ENCODE measurements around the gene UGT8. TPM values are rescaled to one million over a fixed set of nuclear protein-coding genes. Genes with fewer than 3 reads are reported as not detected.
A peak's percentile ranks its signal among the peaks of the same experiment; 100 is the strongest.

UGT8 gene
- total RNA-seq, 1 donor from 2014 or later = 6.3 TPM

GRCh38 chr4:114600672-114601071 is 2.1 kb downstream of the UGT8 start:
- TF ChIP-seq CTCF (conservative IDR thresholded peaks at IDR 0.05) = no peak
- peaks cover 44% of the 10 kb centered on the region for H3K27me3 Mint-ChIP-seq (ENCODE audit: low read depth)
- DNase-seq (ENCODE audit: low read depth, low spot score) = no peak
- no peak overlapping the region for H3K27ac Mint-ChIP-seq (ENCODE audit: unreplicated experiment)
- peak overlapping the region; percentile 90 for H3K4me3 Mint-ChIP-seq
- H3K36me3 Mint-ChIP-seq (ENCODE audit: low read depth) = peaks cover 4% of the 10 kb centered on the region
- peaks cover 13% of the 10 kb centered on the region for H3K4me1 Mint-ChIP-seq
- H3K9me3 Mint-ChIP-seq = no peaks in the 10 kb centered on the region

- no peaks in the 10 kb centered on the region for H3K9me3 Mint-ChIP-seq
- no peak overlapping the region for H3K4me3 Mint-ChIP-seq
- DNase-seq (ENCODE audit: low read depth, low spot score) = no peak
- H3K27me3 Mint-ChIP-seq (ENCODE audit: low read depth) = peaks cover 36% of the 10 kb centered on the region
- no peak overlapping the region for H3K27ac Mint-ChIP-seq (ENCODE audit: unreplicated experiment)
- TF ChIP-seq CTCF (conservative IDR thresholded peaks at IDR 0.05) = no peak
- peaks cover 13% of the 10 kb centered on the region for H3K4me1 Mint-ChIP-seq
- no peaks in the 10 kb centered on the region for H3K36me3 Mint-ChIP-seq (ENCODE audit: low read depth)
These were observed 2.9 kb downstream of the UGT8 start for GRCh38 chr4:114601304-114602052.

- no peak overlapping the region for H3K27ac Mint-ChIP-seq (ENCODE audit: unreplicated experiment)
- no peak overlapping the region for H3K4me3 Mint-ChIP-seq
- no peaks in the 10 kb centered on the region for H3K36me3 Mint-ChIP-seq (ENCODE audit: low read depth)
These were observed 4.9 kb downstream of the UGT8 start for GRCh38 chr4:114603497-114603896.

GRCh38 chr4:114606245-114606644 is 7.6 kb downstream of the UGT8 start:
- H3K4me1 Mint-ChIP-seq = no peaks in the 10 kb centered on the region
- H3K36me3 Mint-ChIP-seq (ENCODE audit: low read depth) = no peaks in the 10 kb centered on the region
- H3K9me3 Mint-ChIP-seq = no peaks in the 10 kb centered on the region
- DNase-seq (ENCODE audit: low read depth, low spot score) = no peak
- H3K27me3 Mint-ChIP-seq (ENCODE audit: low read depth) = no peaks in the 10 kb centered on the region
- no peak for TF ChIP-seq CTCF (conservative IDR thresholded peaks at IDR 0.05)
- no peak overlapping the region for H3K27ac Mint-ChIP-seq (ENCODE audit: unreplicated experiment)
- no peak overlapping the region for H3K4me3 Mint-ChIP-seq

More at GRCh38 chr4:114603497-114603896, 4.9 kb downstream of the UGT8 start:
- no peak for DNase-seq (ENCODE audit: low read depth, low spot score)
- H3K9me3 Mint-ChIP-seq = no peaks in the 10 kb centered on the region
- H3K27me3 Mint-ChIP-seq (ENCODE audit: low read depth) = peaks cover 24% of the 10 kb centered on the region
- peaks cover 13% of the 10 kb centered on the region for H3K4me1 Mint-ChIP-seq
- TF ChIP-seq CTCF (conservative IDR thresholded peaks at IDR 0.05) = no peak

- H3K9me3 Mint-ChIP-seq = no peaks in the 10 kb centered on the region
- no peak for TF ChIP-seq CTCF (conservative IDR thresholded peaks at IDR 0.05)
- H3K4me1 Mint-ChIP-seq = no peaks in the 10 kb centered on the region
- H3K4me3 Mint-ChIP-seq = no peak overlapping the region
- H3K27ac Mint-ChIP-seq (ENCODE audit: unreplicated experiment) = no peak overlapping the region
- no peaks in the 10 kb centered on the region for H3K27me3 Mint-ChIP-seq (ENCODE audit: low read depth)
- H3K36me3 Mint-ChIP-seq (ENCODE audit: low read depth) = no peaks in the 10 kb centered on the region
- DNase-seq (ENCODE audit: low read depth, low spot score) = no peak
These were observed 8.4 kb downstream of the UGT8 start for GRCh38 chr4:114607056-114607455.
